ENCODE data around the gene POC1A.

DNA sequence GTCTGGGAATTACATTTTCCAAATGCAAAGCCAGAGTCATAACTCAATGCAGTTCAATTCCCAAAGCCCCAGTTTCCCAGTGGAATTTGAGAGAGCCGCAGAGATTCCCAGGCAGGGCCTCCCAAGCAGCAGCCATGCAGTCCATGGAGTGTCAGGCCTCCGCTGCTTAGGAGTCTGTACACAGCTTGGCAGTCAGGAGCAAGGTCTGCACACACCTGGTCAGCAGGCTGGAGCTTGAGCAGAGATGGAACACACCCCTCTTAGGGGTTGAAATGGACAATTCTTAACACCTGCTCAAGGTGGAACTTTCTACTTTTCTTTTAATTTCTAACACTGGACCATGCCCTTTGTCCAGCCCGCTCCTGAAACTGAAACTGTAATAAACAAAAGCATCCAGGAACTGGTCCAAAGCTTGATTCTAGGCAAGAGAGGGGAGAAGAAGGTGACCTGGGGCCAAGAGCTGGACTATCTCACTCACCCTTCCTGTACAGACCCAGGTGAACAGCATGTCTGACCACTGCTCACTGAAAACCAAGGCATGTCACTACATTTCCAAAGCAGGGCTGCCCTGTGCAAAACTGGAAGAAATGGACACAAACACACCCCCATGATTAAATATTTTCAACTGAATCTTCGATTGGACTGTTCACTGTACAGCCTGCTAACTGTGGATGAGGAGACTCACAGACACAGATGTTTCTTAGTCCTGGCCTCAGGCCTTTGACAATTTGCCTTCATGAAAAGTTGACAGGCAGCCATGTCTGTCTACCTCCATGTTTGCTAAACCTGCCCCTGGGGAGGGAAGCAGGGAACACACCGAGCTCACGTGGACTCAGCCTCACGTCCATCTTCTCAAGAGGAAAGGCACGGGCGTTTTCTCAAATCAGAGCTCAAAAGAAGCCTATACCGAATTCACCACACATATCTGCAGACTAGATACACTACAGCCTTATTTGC lies 49.3 kb downstream of the POC1A start:
- no peak for TF ChIP-seq CTCF (conservative IDR thresholded peaks at IDR 0.05; ENCODE audit: low read depth, low read length)
- no peak for TF ChIP-seq EZH2 (IDR thresholded peaks at IDR 0.05; ENCODE audit: borderline replicate concordance, low read depth, low read length, poor library complexity, severe bottlenecking)

Data from A673 (cell line).